Esophagus squamous epithelium (tissue), 5 donors: ENCODE measurements around the gene ZSCAN25. TPM values are rescaled to one million over a fixed set of nuclear protein-coding genes. Genes with fewer than 3 reads are reported as not detected.

Experiments used
- DNase-seq: peaks from one replicate; lab custom pipeline; 2025; lab: John Stamatoyannopoulos, UW
- H3K27ac ChIP-seq, 4 donors: fragments of 200-600 bp; sonication (generic); one replicate each; pipeline ENCODE4 v1.5.1; 2016 to 2019; ENCODE audit warnings: mild to moderate bottlenecking in 1 of 4
- H3K27me3 ChIP-seq, 4 donors: fragments of 200-600 bp; sonication (generic); 1 replicate in 3 of 4; 2 replicates in 1 of 4; pipeline versions ENCODE4 v1.5.1 to v1.6.0; 2017 to 2021; ENCODE audit warnings: antibody characterized with exemption in 1 of 4
- H3K36me3 ChIP-seq, 3 donors: fragments of 200-600 bp; sonication (generic); one replicate each; pipeline ENCODE4 v1.5.1; 2016 to 2019
- H3K4me1 ChIP-seq, 3 donors: fragments of 200-600 bp; sonication (generic); one replicate each; pipeline ENCODE4 v1.5.1; 2017 to 2019
- H3K4me3 ChIP-seq, 4 donors: fragments of 200-600 bp; sonication (generic); 1 replicate in 3 of 4; 2 replicates in 1 of 4; pipeline ENCODE4 v1.5.1; 2016 to 2019; ENCODE audit warnings: mild to moderate bottlenecking in 2 of 4, moderate library complexity in 1 of 4
- H3K9me3 ChIP-seq, 3 donors: fragments of 200-600 bp; sonication (generic); one replicate each; pipeline ENCODE4 v1.5.1; 2016 to 2019
- POLR2A ChIP-seq, 4 donors: fragments of 450-650 bp; IDR thresholded peaks; one replicate each; pipeline ENCODE4 v1.6.1; 2017; ENCODE audit warnings: antibody characterized with exemption in 4 of 4, mild to moderate bottlenecking in 4 of 4, moderate library complexity in 3 of 4
- WGBS, 2 donors: methylation state at CpG; one replicate each; pipeline ENCODE4 v1.1.5; 2018; 5-methylcytosine and 5-hydroxymethylcytosine counted together
- intact Hi-C: fragments of 100-400 bp; cut with DNase I; formaldehyde crosslinking; loops from one replicate; pipeline ENCODE4 v1.15.0; 2022
- total RNA-seq, 4 donors: library from RNA; depleted of rRNA; stranded (reverse); fragments of >200 nt; gene quantifications; one replicate each; pipeline ENCODE4 v1.1.0, GENCODE V29; 2016
- TF ChIP-seq, protein P1 (sequence below), 6 experiments: fragments of 450-650 bp in 4 of 6; fragments of 200-600 bp in 2 of 6; sonication (generic) in 2 of 6; IDR thresholded peaks; one replicate each; pipeline ENCODE4 v1.5.1; 2016 to 2019; ENCODE audit warnings: antibody characterized with exemption in 6 of 6, mild to moderate bottlenecking in 4 of 6, moderate library complexity in 4 of 6
- donor health status: DM: yes; HTN: yes; CAD: no.

The ZSCAN25 gene
- total RNA-seq, 4 donors from 2014 or later, result 8.0 to 19.1 (median 14.9) TPM

DNA sequence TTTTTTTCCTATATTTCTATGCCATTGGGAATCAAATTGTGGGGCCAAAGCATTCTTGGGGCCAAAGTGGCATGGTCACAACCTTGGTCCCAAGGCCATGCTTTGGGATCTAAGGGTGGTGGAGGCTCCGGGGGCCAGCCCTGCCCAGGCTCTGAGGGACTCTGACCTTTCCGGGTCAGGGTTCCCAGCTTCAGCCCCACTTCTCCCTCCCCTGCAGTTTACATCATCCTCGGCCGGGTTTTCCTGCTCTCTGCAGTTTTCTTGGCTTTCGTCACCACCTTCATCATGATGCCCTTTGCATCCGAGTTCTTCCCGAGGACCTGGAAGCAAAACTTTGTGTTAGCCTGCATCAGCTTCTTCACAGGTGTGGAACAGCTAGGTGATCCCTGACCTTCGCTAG is 10.2 kb upstream of the ZSCAN25 start:
- H3K4me1 ChIP-seq, result no peaks in the 10 kb centered on the region
- H3K4me3 ChIP-seq, result no peak overlapping the region
- no peaks in the 10 kb centered on the region for H3K27me3 ChIP-seq
- WGBS, 2 donors, result 79 to 84% methylated on average over 6 to 8 of the region's 8 CpGs
- intact Hi-C loops, result no loop called here
- no peak for DNase-seq
- no peak overlapping the region for H3K27ac ChIP-seq
- no peak for TF ChIP-seq POLR2A (IDR thresholded peaks at IDR 0.05)
- TF ChIP-seq, protein P1, sequence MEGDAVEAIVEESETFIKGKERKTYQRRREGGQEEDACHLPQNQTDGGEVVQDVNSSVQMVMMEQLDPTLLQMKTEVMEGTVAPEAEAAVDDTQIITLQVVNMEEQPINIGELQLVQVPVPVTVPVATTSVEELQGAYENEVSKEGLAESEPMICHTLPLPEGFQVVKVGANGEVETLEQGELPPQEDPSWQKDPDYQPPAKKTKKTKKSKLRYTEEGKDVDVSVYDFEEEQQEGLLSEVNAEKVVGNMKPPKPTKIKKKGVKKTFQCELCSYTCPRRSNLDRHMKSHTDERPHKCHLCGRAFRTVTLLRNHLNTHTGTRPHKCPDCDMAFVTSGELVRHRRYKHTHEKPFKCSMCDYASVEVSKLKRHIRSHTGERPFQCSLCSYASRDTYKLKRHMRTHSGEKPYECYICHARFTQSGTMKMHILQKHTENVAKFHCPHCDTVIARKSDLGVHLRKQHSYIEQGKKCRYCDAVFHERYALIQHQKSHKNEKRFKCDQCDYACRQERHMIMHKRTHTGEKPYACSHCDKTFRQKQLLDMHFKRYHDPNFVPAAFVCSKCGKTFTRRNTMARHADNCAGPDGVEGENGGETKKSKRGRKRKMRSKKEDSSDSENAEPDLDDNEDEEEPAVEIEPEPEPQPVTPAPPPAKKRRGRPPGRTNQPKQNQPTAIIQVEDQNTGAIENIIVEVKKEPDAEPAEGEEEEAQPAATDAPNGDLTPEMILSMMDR (IDR thresholded peaks at IDR 0.05), result no peak
- H3K9me3 ChIP-seq, result no peaks in the 10 kb centered on the region
- H3K36me3 ChIP-seq, result no peaks in the 10 kb centered on the region

- intact Hi-C loops, result no loop called here
- H3K9me3 ChIP-seq, result no peaks in the 10 kb centered on the region
- TF ChIP-seq POLR2A (IDR thresholded peaks at IDR 0.05), result no peak
- TF ChIP-seq, protein P1 (IDR thresholded peaks at IDR 0.05), result no peak
- no peaks in the 10 kb centered on the region for H3K4me1 ChIP-seq
- H3K4me3 ChIP-seq, result no peak overlapping the region
- no peaks in the 10 kb centered on the region for H3K36me3 ChIP-seq
- WGBS, 2 donors, result 78 to 80% methylated on average over 9 of the region's 9 CpGs
- no peaks in the 10 kb centered on the region for H3K27me3 ChIP-seq
- no peak for DNase-seq
- no peak overlapping the region for H3K27ac ChIP-seq
Measured at GRCh38 chr7:99607548-99607947, 9.2 kb upstream of the ZSCAN25 start.

- Histone ChIP-seq H3K27me3 (no peaks in the 10 kb centered on the region), H3K4me3 (no peak overlapping the region), H3K4me1 (peaks cover 13 to 25% (median 19%) of the 10 kb centered on the region in 3 donors), H3K9me3 (no peaks in the 10 kb centered on the region), H3K27ac (no peak overlapping the region), H3K36me3 (peaks cover 0 to 13% (median 0%) of the 10 kb centered on the region in 3 donors)
- 57 to 73% methylated on average over 2 to 3 of the region's 3 CpGs for WGBS, 2 donors
- DNase-seq, result no peak
- intact Hi-C loops, result no loop called here
- TF ChIP-seq, protein P1 (IDR thresholded peaks at IDR 0.05), result no peak
- TF ChIP-seq POLR2A (IDR thresholded peaks at IDR 0.05), result no peak
Measured at GRCh38 chr7:99614495-99614894, 2.3 kb upstream of the ZSCAN25 start.

DNA sequence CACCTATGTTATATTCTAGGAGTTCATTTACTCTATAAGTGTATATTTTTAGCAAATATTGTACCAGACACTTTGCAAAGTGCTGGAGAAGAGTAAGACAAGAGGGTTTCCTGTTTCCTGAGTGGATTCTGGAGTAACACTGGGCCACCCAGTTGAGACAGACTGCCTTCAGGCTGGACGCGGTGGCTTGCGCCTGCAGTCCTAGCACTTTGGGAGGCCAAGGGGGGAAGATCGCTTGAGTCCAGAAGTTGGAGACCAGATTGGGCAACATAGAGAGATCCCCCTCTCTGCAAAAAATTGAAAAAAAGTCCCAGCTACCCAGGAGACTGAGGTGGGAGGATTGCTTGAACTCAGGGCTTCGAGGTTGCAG is 772 bp upstream of the ZSCAN25 start:
- H3K4me1 ChIP-seq, result peaks cover 13 to 25% (median 19%) of the 10 kb centered on the region in 3 donors
- TF ChIP-seq, protein P1 (IDR thresholded peaks at IDR 0.05), result no peak
- H3K9me3 ChIP-seq, result no peaks in the 10 kb centered on the region
- peak overlapping the region in 3 of 4 donors; percentile 71 to 99 (median 75) for H3K4me3 ChIP-seq
- intact Hi-C loops, result no loop called here
- H3K36me3 ChIP-seq, result peaks cover 0 to 28% (median 6%) of the 10 kb centered on the region in 3 donors
- no peaks in the 10 kb centered on the region for H3K27me3 ChIP-seq
- DNase-seq, result no peak
- WGBS, 2 donors, result 83 to 87% methylated on average over 5 of the region's 5 CpGs
- H3K27ac ChIP-seq, result peak overlapping the region in 2 of 4 donors; percentile 90 to 94

DNA sequence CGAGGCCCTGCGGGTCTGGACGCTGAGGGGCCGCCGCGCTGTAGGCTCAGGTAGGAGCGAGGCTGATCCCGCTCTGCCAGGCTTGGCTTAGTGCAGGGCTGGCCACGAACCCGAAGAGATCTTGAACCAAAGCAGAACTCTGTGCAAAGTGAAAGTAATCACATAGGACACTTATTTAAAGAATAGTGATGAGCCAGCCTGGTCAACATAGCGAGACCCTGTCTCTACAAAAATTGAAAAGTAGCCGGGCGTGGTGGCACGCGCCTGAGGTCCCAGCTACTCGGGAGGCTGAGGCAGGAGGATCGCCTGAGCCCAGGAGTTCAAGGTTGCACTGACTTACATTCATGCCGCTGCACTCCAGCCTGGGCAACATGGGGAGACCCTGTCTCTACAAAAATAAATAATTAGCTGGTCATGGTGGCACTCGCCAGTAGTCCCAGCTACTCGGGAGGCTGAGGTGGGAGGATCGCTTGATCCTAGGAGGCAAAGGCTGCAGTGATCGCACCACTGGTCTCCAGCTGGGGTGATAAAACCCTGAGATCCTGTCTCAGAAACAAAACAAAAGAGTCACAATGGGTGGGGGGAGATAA is 541 bp downstream of the ZSCAN25 start:
- H3K4me1 ChIP-seq, result peaks cover 13 to 28% (median 19%) of the 10 kb centered on the region in 3 donors
- H3K4me3 ChIP-seq, result peak overlapping the region; percentile 70 to 99 (median 73)
- no peaks in the 10 kb centered on the region for H3K27me3 ChIP-seq
- 25 to 27% methylated on average over 9 to 12 of the region's 22 CpGs for WGBS, 2 donors
- H3K9me3 ChIP-seq, result no peaks in the 10 kb centered on the region
- intact Hi-C loops, result no loop called here
- peaks cover 8 to 41% (median 17%) of the 10 kb centered on the region in 3 donors for H3K36me3 ChIP-seq
- no peak for DNase-seq
- no peak for TF ChIP-seq POLR2A (IDR thresholded peaks at IDR 0.05)
- TF ChIP-seq, protein P1 (IDR thresholded peaks at IDR 0.05), result no peak
- H3K27ac ChIP-seq, result peak overlapping the region; percentile 85 to 94 (median 90)
